GM12865 (cell line): ENCODE measurements around the gene ZNF785.
"Not testable (repeated sequence)": the region's sequence is repeated elsewhere in the genome, so short reads cannot be mapped to it uniquely, and the experiment has no call there.

Experiments
- DNase-seq: peaks from one replicate; pipeline ENCODE4 v3.0.0; 2010; ENCODE audit warnings: low read depth
- H3K4me3 ChIP-seq: 2 replicates; pipeline ENCODE4 v1.5.1; 2011; ENCODE audit warnings: mild to moderate bottlenecking, low read depth, low read length, control low read depth
- TF ChIP-seq, protein P1 (sequence below): IDR thresholded peaks from 2 replicates; pipeline ENCODE4 v1.5.1; 2011; ENCODE audit warnings: low read length, control low read depth, low read depth, inconsistent platforms; ENCODE audit not compliant: insufficient read depth; ENCODE audit errors: missing control alignments

Gene ZNF785

DNA sequence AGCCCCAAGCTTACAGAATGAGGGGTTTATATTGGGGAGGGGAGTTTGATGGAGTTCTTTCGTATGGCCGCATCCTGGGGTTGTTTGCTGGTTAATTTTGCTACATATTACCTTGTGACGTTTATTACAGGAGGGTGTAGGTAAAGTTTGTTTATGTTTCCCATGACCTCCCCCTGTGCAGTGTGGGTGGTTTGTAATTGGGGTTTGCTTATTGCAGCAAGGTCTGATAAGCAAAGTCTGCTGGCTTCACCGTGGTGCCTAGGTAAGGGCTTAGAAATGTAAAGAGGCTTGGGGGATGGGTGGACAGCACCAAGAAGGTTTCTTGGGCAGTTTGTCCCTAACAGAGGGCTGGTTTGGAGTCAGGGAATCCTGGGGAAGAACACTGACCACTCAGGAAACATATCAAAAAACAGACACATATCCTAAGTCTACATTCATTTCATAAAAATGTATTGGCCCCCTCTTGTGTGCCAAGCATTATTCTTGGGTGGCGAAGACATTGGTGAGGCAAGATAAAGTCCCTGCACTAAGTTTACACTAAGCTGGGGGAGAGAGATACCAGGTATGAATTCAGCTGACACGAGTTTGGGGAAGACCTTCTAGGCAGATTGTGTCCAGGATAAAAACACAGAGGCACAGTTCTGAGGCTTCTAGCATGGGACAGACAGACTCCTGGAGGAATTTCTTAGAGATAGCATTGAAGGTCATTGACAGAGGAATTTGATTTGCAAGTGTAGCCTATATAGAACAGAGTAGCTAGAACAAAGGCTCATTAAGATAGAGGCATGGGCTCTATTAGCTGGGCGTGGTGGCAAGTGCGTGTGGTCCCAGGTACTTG lies 36.9 kb downstream of the ZNF785 start:
- no peak for DNase-seq
- H3K4me3 ChIP-seq: no peak overlapping the region
- TF ChIP-seq, protein P1, sequence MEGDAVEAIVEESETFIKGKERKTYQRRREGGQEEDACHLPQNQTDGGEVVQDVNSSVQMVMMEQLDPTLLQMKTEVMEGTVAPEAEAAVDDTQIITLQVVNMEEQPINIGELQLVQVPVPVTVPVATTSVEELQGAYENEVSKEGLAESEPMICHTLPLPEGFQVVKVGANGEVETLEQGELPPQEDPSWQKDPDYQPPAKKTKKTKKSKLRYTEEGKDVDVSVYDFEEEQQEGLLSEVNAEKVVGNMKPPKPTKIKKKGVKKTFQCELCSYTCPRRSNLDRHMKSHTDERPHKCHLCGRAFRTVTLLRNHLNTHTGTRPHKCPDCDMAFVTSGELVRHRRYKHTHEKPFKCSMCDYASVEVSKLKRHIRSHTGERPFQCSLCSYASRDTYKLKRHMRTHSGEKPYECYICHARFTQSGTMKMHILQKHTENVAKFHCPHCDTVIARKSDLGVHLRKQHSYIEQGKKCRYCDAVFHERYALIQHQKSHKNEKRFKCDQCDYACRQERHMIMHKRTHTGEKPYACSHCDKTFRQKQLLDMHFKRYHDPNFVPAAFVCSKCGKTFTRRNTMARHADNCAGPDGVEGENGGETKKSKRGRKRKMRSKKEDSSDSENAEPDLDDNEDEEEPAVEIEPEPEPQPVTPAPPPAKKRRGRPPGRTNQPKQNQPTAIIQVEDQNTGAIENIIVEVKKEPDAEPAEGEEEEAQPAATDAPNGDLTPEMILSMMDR: no peak

DNA sequence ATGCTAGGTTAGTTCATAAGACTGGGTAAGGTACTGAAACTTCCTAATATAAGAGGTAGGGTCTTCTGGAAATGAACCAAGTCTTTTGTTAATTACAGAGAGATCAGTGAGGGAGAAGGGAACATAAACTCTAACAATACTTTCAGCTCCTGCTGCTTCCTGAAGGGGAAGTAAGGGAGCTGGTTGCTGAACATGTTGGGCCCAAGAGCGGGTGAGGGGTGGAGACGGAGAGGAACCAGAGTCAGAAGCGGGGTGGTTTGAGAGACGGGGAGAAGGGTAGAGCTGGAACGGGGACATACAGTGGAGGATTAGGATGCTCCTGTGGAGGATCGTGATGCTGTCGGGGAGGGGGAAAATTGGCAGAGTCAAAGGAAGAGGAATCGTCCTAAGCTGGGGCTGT lies 39.4 kb downstream of the ZNF785 start:
- TF ChIP-seq, protein P1: no peak
- no peak overlapping the region for H3K4me3 ChIP-seq
- no peak for DNase-seq

DNA sequence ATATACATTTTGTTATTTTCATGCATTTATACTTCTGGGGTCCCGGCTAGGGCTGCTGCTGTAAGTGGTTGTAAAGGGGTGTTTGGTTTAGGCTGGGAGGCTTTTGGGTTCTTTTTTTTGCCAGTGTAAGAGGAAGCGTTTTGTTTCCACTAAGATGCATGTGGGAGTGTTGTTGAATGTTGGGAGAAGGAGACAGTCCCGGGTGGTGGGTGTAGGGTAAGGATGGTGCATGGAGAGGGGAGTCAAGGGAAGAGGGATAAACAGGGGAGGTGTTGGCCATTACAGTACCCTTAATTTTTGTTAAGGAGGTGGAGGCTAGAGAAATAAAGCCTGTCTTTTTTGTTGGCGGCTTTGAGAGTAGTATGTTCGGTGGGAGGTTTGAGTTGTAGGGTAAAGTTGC lies 42.4 kb downstream of the ZNF785 start:
- no peak for DNase-seq
- H3K4me3 ChIP-seq: no peak overlapping the region
- TF ChIP-seq, protein P1: no peak

DNA sequence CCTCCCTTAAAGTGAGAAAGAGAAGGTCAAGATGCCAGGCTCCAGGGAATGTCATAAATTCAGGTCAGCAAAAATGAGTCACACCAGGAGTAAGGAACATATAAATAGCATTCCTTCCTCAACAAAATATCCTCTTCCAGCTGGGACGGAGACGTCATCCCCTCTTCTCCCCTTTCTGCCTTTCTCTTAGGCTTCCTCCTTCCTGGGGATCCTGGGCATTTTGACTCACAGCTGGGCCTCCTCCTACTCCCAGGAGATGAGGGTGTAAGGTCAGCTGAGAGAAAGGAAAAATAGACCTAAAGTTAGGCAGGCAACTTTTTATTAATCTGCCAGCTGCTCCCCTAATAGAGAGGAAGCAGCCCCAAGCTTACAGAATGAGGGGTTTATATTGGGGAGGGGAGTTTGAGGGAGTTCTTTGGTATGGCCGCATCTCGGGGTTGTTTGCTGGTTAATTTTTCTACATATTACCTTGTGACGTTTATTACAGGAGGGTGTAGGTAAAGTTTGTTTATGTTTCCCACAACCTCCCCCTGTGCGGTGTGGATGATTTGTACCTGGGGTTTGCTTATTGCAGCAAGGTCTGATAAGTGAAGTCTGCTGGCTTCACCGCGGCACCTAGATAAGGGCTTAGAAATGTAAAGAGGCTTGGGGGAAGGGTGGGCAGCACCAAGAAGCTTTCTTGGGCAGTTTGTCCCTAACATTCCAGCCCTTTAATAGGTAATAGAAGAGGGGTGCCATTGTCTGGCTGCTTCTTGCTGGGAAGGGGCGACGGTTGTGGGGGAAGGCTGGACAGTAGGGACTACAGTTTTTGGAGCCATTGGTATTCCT lies 43.8 kb downstream of the ZNF785 start:
- TF ChIP-seq, protein P1: no peak
- DNase-seq: no peak
- H3K4me3 ChIP-seq: no peak overlapping the region

DNA sequence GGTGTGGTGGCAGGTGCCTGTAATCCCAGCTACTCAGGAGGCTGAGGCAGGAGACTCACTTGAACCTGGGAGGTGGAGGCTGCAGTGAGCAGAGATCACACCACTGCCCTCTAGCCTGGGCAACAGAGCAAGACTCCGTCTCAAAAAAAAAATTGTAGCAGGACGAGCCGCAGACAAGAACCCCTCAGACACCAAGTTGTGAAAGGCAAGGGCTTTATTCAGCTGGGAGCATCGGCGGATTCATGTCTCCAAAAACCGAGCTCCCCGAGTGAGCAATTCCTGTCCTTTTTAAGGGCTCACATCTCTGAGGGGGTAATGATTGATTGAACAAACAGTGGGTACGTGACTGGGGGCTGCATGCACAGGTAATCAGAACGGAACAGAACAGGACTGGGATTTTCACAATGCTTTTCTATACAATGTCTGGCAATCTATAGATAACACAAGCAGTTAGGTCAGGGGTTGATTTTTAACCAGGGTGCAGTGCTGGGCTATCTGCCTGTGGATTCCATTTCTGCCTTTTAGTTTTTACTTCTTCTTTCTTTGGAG lies 44.5 kb downstream of the ZNF785 start:
- DNase-seq, H3K4me3 ChIP-seq: not testable (repeated sequence)

DNA sequence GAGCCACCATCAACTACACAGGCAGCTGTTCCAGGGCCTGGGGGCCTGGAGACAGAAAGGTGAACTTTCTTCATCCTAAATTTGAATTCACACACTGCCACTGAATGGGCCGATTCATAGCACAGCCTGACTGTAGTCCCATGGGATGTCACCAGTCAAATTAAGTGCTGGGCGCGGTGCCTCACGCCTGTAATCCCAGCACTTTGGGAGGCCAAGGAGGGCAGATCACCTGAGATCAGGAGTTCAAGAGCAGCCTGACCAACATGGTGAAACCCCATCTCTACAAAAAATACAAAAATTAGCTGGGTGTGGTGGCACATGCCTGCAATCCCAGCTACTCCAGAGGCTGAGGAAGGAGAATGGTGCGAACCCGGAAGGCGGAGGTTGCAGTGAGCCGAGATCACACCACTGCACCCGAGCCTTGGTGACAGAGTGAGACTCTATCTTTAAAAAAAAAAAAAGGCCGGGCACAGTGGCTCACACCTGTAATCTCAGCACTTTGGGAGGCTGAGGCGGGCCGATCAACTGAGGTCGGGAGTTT lies 45.4 kb downstream of the ZNF785 start:
- H3K4me3 ChIP-seq, DNase-seq: not testable (repeated sequence)

DNA sequence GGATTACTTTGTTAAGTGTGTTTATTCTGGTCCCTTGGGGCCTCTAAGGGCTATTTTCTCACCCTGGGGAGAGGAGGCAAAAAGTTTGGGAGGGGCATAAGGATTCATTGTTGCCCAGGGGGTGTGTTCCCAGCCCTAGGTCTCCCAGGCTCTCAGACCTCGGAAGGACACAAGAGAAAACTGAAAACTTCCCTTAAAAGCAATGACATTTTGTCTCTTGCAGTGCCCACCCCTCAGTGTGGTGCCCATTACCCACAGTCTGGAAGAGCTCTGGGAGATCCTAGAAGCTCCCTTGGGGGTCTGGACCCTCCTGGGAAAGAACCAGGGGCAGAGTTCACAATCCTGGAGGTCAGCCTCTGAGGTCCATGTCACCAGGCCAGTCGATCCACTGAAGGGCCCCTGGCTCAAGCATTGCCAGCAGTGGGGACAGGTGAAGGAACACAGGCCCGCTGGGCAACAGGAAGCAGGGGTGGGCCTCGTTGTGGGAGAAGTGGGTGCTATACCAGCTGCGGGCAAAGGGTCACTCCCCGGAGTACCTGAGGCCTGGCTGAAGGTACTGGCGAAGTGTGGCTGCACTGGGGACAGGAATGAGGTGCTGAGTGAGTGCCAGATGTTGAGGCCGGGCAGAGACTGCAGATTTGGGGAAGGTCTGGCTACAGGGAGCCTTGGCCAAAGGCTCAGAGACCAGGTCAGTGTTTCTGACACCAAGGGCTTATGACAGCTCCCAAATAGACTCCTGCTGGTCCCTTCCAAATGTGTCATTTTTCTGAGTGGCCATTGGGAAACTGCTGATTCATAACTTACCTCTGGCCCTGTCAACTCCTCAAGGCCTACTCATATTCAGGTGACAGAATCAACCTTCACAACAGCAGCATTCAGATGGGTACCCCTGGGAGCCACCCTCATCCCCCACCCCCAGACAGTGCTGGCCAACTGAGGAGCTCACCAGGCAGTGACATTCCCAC lies 46.2 kb downstream of the ZNF785 start:
- DNase-seq: no peak
- TF ChIP-seq, protein P1: no peak
- no peak overlapping the region for H3K4me3 ChIP-seq

DNA sequence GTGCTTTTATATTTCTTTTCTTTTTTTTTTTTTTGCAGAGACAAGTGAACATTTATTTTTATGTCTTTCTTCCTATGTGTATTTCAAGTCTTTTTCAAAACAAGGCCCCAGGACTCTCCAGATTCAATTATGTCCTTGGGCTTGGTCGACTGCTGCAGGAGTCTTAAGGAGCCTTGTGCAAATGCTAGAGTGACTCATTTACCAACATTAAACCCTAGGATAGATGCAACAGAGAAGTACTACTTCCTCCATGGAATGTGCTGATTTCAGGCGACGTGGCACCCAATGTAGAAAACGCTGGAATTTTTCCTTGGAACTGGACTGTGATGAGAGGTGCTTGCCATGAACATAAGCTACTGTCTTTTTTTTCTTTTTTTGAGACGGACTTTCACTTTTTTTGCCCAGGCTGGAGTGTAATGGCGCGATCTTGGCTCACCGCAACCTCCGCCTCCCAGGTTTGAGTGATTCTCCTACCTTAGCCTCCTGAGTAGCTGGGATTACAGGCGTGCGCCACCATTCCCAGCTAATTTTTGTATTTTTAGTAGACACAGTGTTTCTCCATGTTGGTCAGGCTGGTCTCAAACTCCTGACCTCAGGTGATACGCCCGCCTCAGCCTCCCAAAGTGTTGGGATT lies 49.0 kb downstream of the ZNF785 start:
- peak overlapping the region; percentile 90 for H3K4me3 ChIP-seq

More for the DNA sequence above, 49.0 kb downstream of the ZNF785 start:
- not testable (repeated sequence) for DNase-seq
